GM18505 (cell line): ENCODE results near the gene MAST2.
"Not testable (repeated sequence)": the region's sequence is repeated elsewhere in the genome, so short reads cannot be mapped to it uniquely, and the experiment has no call there.

Source experiments
- ATAC-seq: cut with Tn5 transposase; IDR thresholded peaks from one replicate; pipeline ENCODE4 v1.9.1; 2021; ENCODE audit not compliant: unreplicated experiment
- POLR2A ChIP-seq: IDR thresholded peaks from 4 replicates; pipeline ENCODE4 v1.6.1; 2011; ENCODE audit warnings: borderline replicate concordance; ENCODE audit not compliant: insufficient read depth, insufficient read length; ENCODE audit errors: extremely low read depth

The MAST2 gene

GRCh38 chr1:45938029-45938428 is 134.6 kb downstream of the MAST2 start:
- no peak for TF ChIP-seq POLR2A
- no peak for ATAC-seq

- no peak for TF ChIP-seq POLR2A
- no peak for ATAC-seq
These were observed 139.0 kb downstream of the MAST2 start for GRCh38 chr1:45942411-45942810.

- no peak for ATAC-seq
- TF ChIP-seq POLR2A: no peak
These were observed 139.8 kb downstream of the MAST2 start for GRCh38 chr1:45943185-45943584.

- no peak for ATAC-seq
- TF ChIP-seq POLR2A: no peak
These were observed 142.0 kb downstream of the MAST2 start for GRCh38 chr1:45945426-45945825.

- ATAC-seq: not testable (repeated sequence)
These were observed 146.1 kb downstream of the MAST2 start for GRCh38 chr1:45949462-45949861.

GRCh38 chr1:45952072-45952471 is 148.7 kb downstream of the MAST2 start:
- ATAC-seq: no peak

GRCh38 chr1:45953934-45954847 is 150.8 kb downstream of the MAST2 start:
- no peak for TF ChIP-seq POLR2A
- no peak for ATAC-seq

More at GRCh38 chr1:45952072-45952471, 148.7 kb downstream of the MAST2 start:
- TF ChIP-seq POLR2A: no peak

- TF ChIP-seq POLR2A: no peak
- no peak for ATAC-seq
These were observed 154.3 kb downstream of the MAST2 start for GRCh38 chr1:45957684-45958083.

GRCh38 chr1:45958317-45958716 is 154.9 kb downstream of the MAST2 start:
- no peak for ATAC-seq
- TF ChIP-seq POLR2A: no peak

- TF ChIP-seq POLR2A: no peak
- no peak for ATAC-seq
These were observed 157.7 kb downstream of the MAST2 start for GRCh38 chr1:45960930-45961715.

- not testable (repeated sequence) for ATAC-seq
These were observed 158.5 kb downstream of the MAST2 start for GRCh38 chr1:45961936-45962335.

GRCh38 chr1:45968941-45969666 is 165.7 kb downstream of the MAST2 start:
- TF ChIP-seq POLR2A: no peak
- ATAC-seq: no peak

- TF ChIP-seq POLR2A: no peak
- no peak for ATAC-seq
These were observed 166.5 kb downstream of the MAST2 start for GRCh38 chr1:45969866-45970265.

- ATAC-seq: no peak
- TF ChIP-seq POLR2A: no peak
These were observed 167.9 kb downstream of the MAST2 start for GRCh38 chr1:45971335-45971734.

GRCh38 chr1:45971922-45972531 is 168.6 kb downstream of the MAST2 start:
- no peak for TF ChIP-seq POLR2A
- ATAC-seq: no peak
